Uterus (tissue), 4 donors: ENCODE measurements around the gene MSH4. TPM values are rescaled to one million over a fixed set of nuclear protein-coding genes. Genes with fewer than 3 reads are reported as not detected.
"Not testable (repeated sequence)": the region's sequence is repeated elsewhere in the genome, so short reads cannot be mapped to it uniquely, and the experiment has no call there.

Experiments
- DNase-seq, 2 donors: peaks; one replicate each; pipeline ENCODE4 v3.0.0-alpha.2; 2019 to 2020
- H3K27ac ChIP-seq, 2 donors: fragments of 200-600 bp; sonication (generic); 1 replicate in 1 of 2; 2 replicates in 1 of 2; pipeline ENCODE4 v1.5.1; 2016 to 2018
- H3K27me3 ChIP-seq, 2 donors: fragments of 200-600 bp; sonication (generic); one replicate each; pipeline ENCODE4 v1.5.1; 2018 to 2019; ENCODE audit warnings: control low read depth in 1 of 2
- H3K36me3 ChIP-seq, 2 donors: fragments of 200-600 bp; sonication (generic); one replicate each; pipeline ENCODE4 v1.5.1; 2019; ENCODE audit warnings: control low read depth in 1 of 2
- H3K4me1 ChIP-seq, 2 donors: fragments of 200-600 bp; sonication (generic); one replicate each; pipeline ENCODE4 v1.5.1; 2018 to 2019; ENCODE audit warnings: control low read depth in 1 of 2
- H3K4me3 ChIP-seq, 2 donors: fragments of 200-600 bp; sonication (generic); 1 replicate in 1 of 2; 2 replicates in 1 of 2; pipeline ENCODE4 v1.5.1; 2018 to 2019; ENCODE audit warnings: mild to moderate bottlenecking in 1 of 2
- H3K9me3 ChIP-seq, 2 donors: fragments of 200-600 bp; sonication (generic); one replicate each; pipeline ENCODE4 v1.5.1; 2019; ENCODE audit warnings: control low read depth in 1 of 2
- CTCF ChIP-seq, 4 experiments: fragments of 200-600 bp in 2 of 4; fragments of 450-650 bp in 2 of 4; sonication (generic) in 2 of 4; IDR thresholded peaks; one replicate each; pipeline ENCODE4 v1.5.1; 2016 to 2019; ENCODE audit warnings: antibody characterized with exemption in 4 of 4, mild to moderate bottlenecking in 2 of 4, moderate library complexity in 1 of 4
- POLR2A ChIP-seq, 2 donors: fragments of 450-650 bp; IDR thresholded peaks; one replicate each; pipeline ENCODE4 v1.6.1; 2016; ENCODE audit warnings: antibody characterized with exemption in 2 of 2, mild to moderate bottlenecking in 1 of 2, moderate library complexity in 1 of 2
- intact Hi-C: fragments of 100-400 bp; cut with DNase I; formaldehyde crosslinking; loops from one replicate; pipeline ENCODE4 v1.15.1; 2023; ENCODE audit warnings: low total_unique reads
- total RNA-seq, 4 donors: library from RNA; depleted of rRNA in 3 of 4; stranded (reverse); fragments of >200 nt in 3 of 4; gene quantifications; one replicate each; pipeline versions ENCODE4 v1.1.0 to v1.2.4, GENCODE V29; 2014 to 2023
- donor health status: DM: yes; HTN: yes; CAD: no.

Gene MSH4
- total RNA-seq, 4 donors from 2014 or later, result 0.26 to 1.2 (median 0.39) TPM

DNA sequence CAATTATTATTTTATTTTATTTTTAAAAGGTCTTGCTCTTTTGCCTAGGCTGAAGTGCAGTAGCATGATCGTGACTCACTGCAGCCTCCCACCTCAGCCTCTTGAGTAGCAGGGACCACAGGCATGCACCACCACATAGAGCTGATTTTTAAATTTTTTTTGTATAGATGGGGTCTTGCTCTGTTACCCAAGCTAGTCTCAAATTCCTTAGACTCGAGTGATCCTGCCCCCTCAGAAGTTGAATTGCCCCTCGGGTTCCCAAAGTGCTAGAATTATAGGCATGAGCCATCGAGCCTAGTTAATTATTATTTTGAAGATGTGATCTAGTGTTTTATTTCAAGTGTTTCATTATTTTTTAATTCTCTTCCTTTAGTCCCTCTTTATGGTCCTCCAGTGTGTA is 12.2 kb downstream of the MSH4 start:
- TF ChIP-seq CTCF (IDR thresholded peaks at IDR 0.05) (no peak), POLR2A (IDR thresholded peaks at IDR 0.05) (no peak)
- H3K36me3 ChIP-seq, result no peaks in the 10 kb centered on the region
- no peaks in the 10 kb centered on the region for H3K9me3 ChIP-seq
- H3K4me3 ChIP-seq, result no peak overlapping the region
- H3K27ac ChIP-seq, result no peak overlapping the region
- H3K4me1 ChIP-seq, result no peaks in the 10 kb centered on the region
- no peaks in the 10 kb centered on the region for H3K27me3 ChIP-seq
- no peak for DNase-seq
- intact Hi-C loops, result no loop called here

GRCh38 chr1:75810113-75810512 is 13.4 kb downstream of the MSH4 start:
- H3K4me3 ChIP-seq, H3K4me1 ChIP-seq, intact Hi-C loops, H3K27me3 ChIP-seq, DNase-seq, H3K27ac ChIP-seq, H3K36me3 ChIP-seq, H3K9me3 ChIP-seq: not testable (repeated sequence)

DNA sequence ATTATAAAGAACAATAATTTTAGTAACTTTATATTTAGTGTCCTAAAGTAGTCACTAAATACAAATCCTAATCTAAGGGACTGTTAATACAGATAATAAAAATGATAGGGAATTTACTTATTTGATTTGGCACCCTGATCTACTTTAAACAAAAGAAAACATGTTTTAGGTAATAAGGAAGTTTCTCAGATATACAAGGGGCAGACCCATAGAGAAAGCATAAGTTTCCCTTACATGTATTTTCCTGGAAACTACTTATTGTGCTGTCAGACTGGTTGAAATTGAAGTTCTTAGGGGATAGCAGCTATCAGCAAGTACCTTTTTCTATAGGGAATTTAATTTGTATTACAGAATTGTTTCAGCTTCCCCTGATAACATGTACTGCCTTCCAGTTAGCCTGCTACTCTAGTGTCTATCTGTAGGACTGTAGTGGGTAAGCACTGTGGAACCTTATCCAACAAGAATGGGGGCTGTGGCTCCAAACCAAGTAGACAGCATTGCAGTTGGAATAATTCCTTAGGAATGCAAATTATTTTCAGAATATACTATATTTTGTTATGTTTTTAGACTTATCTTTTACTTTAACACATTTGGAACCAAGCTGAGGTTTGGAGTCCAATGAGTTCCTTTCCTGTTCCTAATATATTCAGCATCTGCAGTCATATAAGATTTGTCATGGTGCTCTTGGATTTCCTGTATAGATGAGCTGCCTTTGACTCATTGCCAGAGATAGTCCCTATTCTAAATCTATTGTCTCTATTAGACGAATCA is 14.7 kb downstream of the MSH4 start:
- H3K4me1 ChIP-seq, result no peaks in the 10 kb centered on the region
- no peak overlapping the region for H3K4me3 ChIP-seq
- no peak overlapping the region for H3K27ac ChIP-seq
- TF ChIP-seq POLR2A (IDR thresholded peaks at IDR 0.05) (no peak), CTCF (IDR thresholded peaks at IDR 0.05) (no peak)
- no peaks in the 10 kb centered on the region for H3K27me3 ChIP-seq
- no peak for DNase-seq
- no peaks in the 10 kb centered on the region for H3K9me3 ChIP-seq
- intact Hi-C loops, result no loop called here
- no peaks in the 10 kb centered on the region for H3K36me3 ChIP-seq

DNA sequence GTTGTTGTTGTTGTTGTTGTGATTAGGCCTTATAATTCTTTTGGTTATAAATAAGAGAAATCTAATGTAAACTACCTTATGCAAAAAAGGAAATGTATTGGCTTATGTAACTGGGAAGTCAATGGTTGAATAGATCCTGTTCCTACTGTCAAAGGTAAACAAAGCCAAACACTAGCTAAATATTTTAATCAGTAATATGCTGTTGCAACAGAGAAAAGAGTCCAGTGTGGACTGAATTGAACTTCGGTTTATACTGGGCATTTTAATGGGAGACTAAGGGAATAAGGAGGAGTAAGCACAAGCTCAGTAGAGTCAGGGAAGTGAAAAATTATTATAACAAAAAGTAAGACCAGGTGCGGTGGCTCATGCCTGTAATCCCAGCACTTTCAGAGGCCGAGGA is 15.4 kb downstream of the MSH4 start:
- no peaks in the 10 kb centered on the region for H3K9me3 ChIP-seq
- intact Hi-C loops, result no loop called here
- no peak overlapping the region for H3K4me3 ChIP-seq
- TF ChIP-seq POLR2A (IDR thresholded peaks at IDR 0.05) (no peak), CTCF (IDR thresholded peaks at IDR 0.05) (no peak)
- H3K36me3 ChIP-seq, result no peaks in the 10 kb centered on the region
- no peak for DNase-seq
- no peaks in the 10 kb centered on the region for H3K27me3 ChIP-seq
- H3K4me1 ChIP-seq, result no peaks in the 10 kb centered on the region
- no peak overlapping the region for H3K27ac ChIP-seq

GRCh38 chr1:75823596-75823995 is 26.9 kb downstream of the MSH4 start:
- intact Hi-C loops, result not testable (repeated sequence)

GRCh38 chr1:75836528-75837100 is 39.9 kb downstream of the MSH4 start:
- intact Hi-C loops, result no loop called here
- no peak for DNase-seq
- TF ChIP-seq POLR2A (IDR thresholded peaks at IDR 0.05) (no peak), CTCF (IDR thresholded peaks at IDR 0.05) (no peak)
- Histone ChIP-seq H3K27me3 (no peaks in the 10 kb centered on the region), H3K36me3 (no peaks in the 10 kb centered on the region), H3K27ac (no peak overlapping the region), H3K9me3 (no peaks in the 10 kb centered on the region), H3K4me1 (no peaks in the 10 kb centered on the region), H3K4me3 (no peak overlapping the region)

More at GRCh38 chr1:75823596-75823995, 26.9 kb downstream of the MSH4 start:
- H3K27me3 ChIP-seq, H3K9me3 ChIP-seq, H3K4me3 ChIP-seq, H3K27ac ChIP-seq, H3K36me3 ChIP-seq, DNase-seq, H3K4me1 ChIP-seq: not testable (repeated sequence)
